ENCODE data around the gene FAN1.

GRCh38 chr15:30943654-30944335 lies 40.1 kb downstream of the FAN1 start:
- TF ChIP-seq, protein P1, sequence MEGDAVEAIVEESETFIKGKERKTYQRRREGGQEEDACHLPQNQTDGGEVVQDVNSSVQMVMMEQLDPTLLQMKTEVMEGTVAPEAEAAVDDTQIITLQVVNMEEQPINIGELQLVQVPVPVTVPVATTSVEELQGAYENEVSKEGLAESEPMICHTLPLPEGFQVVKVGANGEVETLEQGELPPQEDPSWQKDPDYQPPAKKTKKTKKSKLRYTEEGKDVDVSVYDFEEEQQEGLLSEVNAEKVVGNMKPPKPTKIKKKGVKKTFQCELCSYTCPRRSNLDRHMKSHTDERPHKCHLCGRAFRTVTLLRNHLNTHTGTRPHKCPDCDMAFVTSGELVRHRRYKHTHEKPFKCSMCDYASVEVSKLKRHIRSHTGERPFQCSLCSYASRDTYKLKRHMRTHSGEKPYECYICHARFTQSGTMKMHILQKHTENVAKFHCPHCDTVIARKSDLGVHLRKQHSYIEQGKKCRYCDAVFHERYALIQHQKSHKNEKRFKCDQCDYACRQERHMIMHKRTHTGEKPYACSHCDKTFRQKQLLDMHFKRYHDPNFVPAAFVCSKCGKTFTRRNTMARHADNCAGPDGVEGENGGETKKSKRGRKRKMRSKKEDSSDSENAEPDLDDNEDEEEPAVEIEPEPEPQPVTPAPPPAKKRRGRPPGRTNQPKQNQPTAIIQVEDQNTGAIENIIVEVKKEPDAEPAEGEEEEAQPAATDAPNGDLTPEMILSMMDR (conservative IDR thresholded peaks at IDR 0.05 in 1 of 2, IDR thresholded peaks at IDR 0.05 in 1 of 2; ENCODE audit: low read depth in 1 of 2, low read length in 2 of 2) = no peak
- no peak for TF ChIP-seq EZH2 (IDR thresholded peaks at IDR 0.05; ENCODE audit: low read length, missing control alignments)

Data from fibroblast of lung (primary cell).